Thyroid gland (tissue), 4 donors: ENCODE measurements around the gene HPGDS.

Experiments used
- POLR2A ChIP-seq, 2 donors: fragments of 450-650 bp; IDR thresholded peaks; one replicate each; pipeline ENCODE4 v1.6.1; 2017; ENCODE audit warnings: antibody characterized with exemption in 2 of 2, mild to moderate bottlenecking in 2 of 2, moderate library complexity in 1 of 2
- TF ChIP-seq, protein P1 (sequence below), 6 experiments: fragments of 200-600 bp in 3 of 6; fragments of 450-650 bp in 3 of 6; sonication (generic) in 3 of 6; IDR thresholded peaks; one replicate each; pipeline ENCODE4 v1.5.1; 2016 to 2019; ENCODE audit warnings: antibody characterized with exemption in 6 of 6, mild to moderate bottlenecking in 2 of 6, inconsistent platforms in 1 of 6, moderate library complexity in 1 of 6

DNA sequence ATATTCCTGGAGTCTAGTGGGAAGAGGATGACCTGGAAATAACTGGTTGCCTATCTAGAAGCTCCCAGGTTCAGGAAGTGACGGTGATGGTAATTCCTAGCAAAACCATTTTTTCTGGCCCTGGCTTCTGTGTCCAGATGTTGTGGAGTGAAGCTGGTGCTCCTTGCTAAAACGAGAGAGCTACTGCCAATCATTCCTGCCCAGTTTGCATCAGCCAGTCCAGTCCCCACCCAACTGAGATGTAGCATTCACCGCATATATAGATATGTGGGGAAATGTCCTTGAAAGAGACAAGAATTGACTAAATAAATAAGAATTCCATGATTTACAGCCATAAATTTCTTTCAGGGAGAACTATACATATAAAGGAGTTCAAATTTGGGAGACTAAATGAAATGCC lies 6.3 kb downstream of the HPGDS start:
- TF ChIP-seq, protein P1, sequence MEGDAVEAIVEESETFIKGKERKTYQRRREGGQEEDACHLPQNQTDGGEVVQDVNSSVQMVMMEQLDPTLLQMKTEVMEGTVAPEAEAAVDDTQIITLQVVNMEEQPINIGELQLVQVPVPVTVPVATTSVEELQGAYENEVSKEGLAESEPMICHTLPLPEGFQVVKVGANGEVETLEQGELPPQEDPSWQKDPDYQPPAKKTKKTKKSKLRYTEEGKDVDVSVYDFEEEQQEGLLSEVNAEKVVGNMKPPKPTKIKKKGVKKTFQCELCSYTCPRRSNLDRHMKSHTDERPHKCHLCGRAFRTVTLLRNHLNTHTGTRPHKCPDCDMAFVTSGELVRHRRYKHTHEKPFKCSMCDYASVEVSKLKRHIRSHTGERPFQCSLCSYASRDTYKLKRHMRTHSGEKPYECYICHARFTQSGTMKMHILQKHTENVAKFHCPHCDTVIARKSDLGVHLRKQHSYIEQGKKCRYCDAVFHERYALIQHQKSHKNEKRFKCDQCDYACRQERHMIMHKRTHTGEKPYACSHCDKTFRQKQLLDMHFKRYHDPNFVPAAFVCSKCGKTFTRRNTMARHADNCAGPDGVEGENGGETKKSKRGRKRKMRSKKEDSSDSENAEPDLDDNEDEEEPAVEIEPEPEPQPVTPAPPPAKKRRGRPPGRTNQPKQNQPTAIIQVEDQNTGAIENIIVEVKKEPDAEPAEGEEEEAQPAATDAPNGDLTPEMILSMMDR (IDR thresholded peaks at IDR 0.05): no peak
- TF ChIP-seq POLR2A (IDR thresholded peaks at IDR 0.05): no peak
